Body of pancreas (tissue), 4 donors: Measurements from ENCODE around the gene IL1RAPL2. TPM values are rescaled to one million over a fixed set of nuclear protein-coding genes. Genes with fewer than 3 reads are reported as not detected.

Source experiments
- ATAC-seq: fragments of 150-250 bp; one replicate; pipeline ENCODE4 v1.9.1; 2016
- DNase-seq, 4 donors: peaks; one replicate each; pipeline ENCODE4 v3.0.0-alpha.2; 2019
- H3K27ac ChIP-seq, 4 donors: fragments of 200-600 bp; sonication (generic); 1 replicate in 3 of 4; 2 replicates in 1 of 4; pipeline versions ENCODE4 v1.5.1 to v1.6.1; 2016 to 2019; ENCODE audit warnings: mild to moderate bottlenecking in 1 of 4, mixed read lengths in 1 of 4, moderate library complexity in 1 of 4
- H3K27me3 ChIP-seq, 2 donors: fragments of 200-600 bp; sonication (generic); one replicate each; pipeline ENCODE4 v1.6.0; 2016; ENCODE audit warnings: mild to moderate bottlenecking in 1 of 2
- H3K36me3 ChIP-seq, 2 donors: fragments of 200-600 bp; sonication (generic); replicated peaks in 1 of 2; 2 replicates each; pipeline ENCODE4 v1.5.1; 2016; ENCODE audit warnings: low read depth in 2 of 2; ENCODE audit not compliant: insufficient read depth in 1 of 2
- H3K4me1 ChIP-seq: fragments of 200-600 bp; sonication (generic); one replicate; pipeline ENCODE4 v1.6.0; 2016
- H3K4me3 ChIP-seq, 2 donors: fragments of 200-600 bp; sonication (generic); 1 replicate in 1 of 2; 2 replicates in 1 of 2; pipeline ENCODE4 v1.5.1; 2016 to 2019
- H3K9me3 ChIP-seq, 3 donors: fragments of 200-600 bp; sonication (generic); 1 replicate in 2 of 3; 2 replicates in 1 of 3; pipeline ENCODE4 v1.5.1; 2016
- POLR2A ChIP-seq, 3 donors: fragments of 450-650 bp; IDR thresholded peaks; one replicate each; pipeline ENCODE4 v1.6.1; 2016; ENCODE audit warnings: antibody characterized with exemption in 3 of 3, mild to moderate bottlenecking in 2 of 3
- WGBS, 2 donors: methylation state at CpG; one replicate each; pipeline ENCODE4 v1.1.5; 2017; 5-methylcytosine and 5-hydroxymethylcytosine counted together
- intact Hi-C: fragments of 100-400 bp; cut with DNase I; formaldehyde crosslinking; loops from one replicate; pipeline ENCODE4 v1.15.1; 2023
- total RNA-seq, 2 donors: library from RNA; depleted of rRNA; stranded (reverse); fragments of >200 nt; gene quantifications; one replicate each; pipeline ENCODE4 v1.1.0, GENCODE V29; 2016
- TF ChIP-seq, protein P1 (sequence below), 7 experiments: fragments of 450-650 bp in 4 of 7; fragments of 200-600 bp in 3 of 7; sonication (generic) in 3 of 7; IDR thresholded peaks; one replicate each; pipeline ENCODE4 v1.5.1; 2016 to 2019; ENCODE audit warnings: antibody characterized with exemption in 7 of 7

Gene IL1RAPL2
- total RNA-seq, 2 donors from 2014 or later, result not detected

DNA sequence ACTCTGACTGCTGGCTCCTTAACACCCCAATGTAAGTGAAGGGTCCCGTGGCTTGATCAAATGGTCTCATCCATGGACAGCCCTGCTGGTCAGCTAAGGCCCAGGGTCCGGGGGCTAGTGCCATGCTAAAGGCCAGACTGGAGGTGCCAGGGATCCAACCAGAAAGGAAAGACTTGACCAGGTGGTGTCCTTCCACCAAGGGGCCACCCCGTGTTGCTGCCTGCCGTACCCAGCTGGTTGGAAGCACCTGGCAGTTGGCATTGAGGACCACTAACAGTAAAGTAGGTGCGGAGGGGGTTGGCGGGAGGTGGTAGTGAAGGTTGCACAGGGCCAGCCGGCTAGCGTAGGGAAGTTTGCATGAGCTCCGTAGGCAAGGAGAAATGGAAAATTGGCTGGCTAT is 1.7 kb upstream of the IL1RAPL2 start:
- H3K27me3 ChIP-seq, result no peaks in the 10 kb centered on the region
- no peak overlapping the region for H3K27ac ChIP-seq
- WGBS, 2 donors, result 36 to 41% methylated on average over 8 to 9 of the region's 9 CpGs
- ATAC-seq (no peak), DNase-seq (no peak)
- no peaks in the 10 kb centered on the region for H3K36me3 ChIP-seq
- peaks cover 14% of the 10 kb centered on the region for H3K4me1 ChIP-seq
- TF ChIP-seq POLR2A (IDR thresholded peaks at IDR 0.05), result no peak
- TF ChIP-seq, protein P1, sequence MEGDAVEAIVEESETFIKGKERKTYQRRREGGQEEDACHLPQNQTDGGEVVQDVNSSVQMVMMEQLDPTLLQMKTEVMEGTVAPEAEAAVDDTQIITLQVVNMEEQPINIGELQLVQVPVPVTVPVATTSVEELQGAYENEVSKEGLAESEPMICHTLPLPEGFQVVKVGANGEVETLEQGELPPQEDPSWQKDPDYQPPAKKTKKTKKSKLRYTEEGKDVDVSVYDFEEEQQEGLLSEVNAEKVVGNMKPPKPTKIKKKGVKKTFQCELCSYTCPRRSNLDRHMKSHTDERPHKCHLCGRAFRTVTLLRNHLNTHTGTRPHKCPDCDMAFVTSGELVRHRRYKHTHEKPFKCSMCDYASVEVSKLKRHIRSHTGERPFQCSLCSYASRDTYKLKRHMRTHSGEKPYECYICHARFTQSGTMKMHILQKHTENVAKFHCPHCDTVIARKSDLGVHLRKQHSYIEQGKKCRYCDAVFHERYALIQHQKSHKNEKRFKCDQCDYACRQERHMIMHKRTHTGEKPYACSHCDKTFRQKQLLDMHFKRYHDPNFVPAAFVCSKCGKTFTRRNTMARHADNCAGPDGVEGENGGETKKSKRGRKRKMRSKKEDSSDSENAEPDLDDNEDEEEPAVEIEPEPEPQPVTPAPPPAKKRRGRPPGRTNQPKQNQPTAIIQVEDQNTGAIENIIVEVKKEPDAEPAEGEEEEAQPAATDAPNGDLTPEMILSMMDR (IDR thresholded peaks at IDR 0.05), result no peak
- H3K9me3 ChIP-seq, result no peaks in the 10 kb centered on the region
- intact Hi-C loops, result no loop called here
- H3K4me3 ChIP-seq, result no peak overlapping the region

GRCh38 chrX:104564921-104565703 is 887 bp upstream of the IL1RAPL2 start:
- ATAC-seq, result no peak
- H3K4me3 ChIP-seq, result no peak overlapping the region
- no peak overlapping the region for H3K27ac ChIP-seq
- no peaks in the 10 kb centered on the region for H3K36me3 ChIP-seq
- DNase-seq, result no peak
- H3K9me3 ChIP-seq, result no peaks in the 10 kb centered on the region
- WGBS, 2 donors, result 3 to 7% methylated on average over 14 to 39 of the region's 39 CpGs
- H3K27me3 ChIP-seq, result no peaks in the 10 kb centered on the region
- intact Hi-C loops, result no loop called here
- peaks cover 14% of the 10 kb centered on the region for H3K4me1 ChIP-seq
- TF ChIP-seq, protein P1 (IDR thresholded peaks at IDR 0.05), result no peak
- TF ChIP-seq POLR2A (IDR thresholded peaks at IDR 0.05), result no peak

GRCh38 chrX:104566681-104567501 is 892 bp downstream of the IL1RAPL2 start:
- Histone ChIP-seq H3K4me1 (peaks cover 14% of the 10 kb centered on the region), H3K27ac (no peak overlapping the region), H3K4me3 (no peak overlapping the region), H3K36me3 (no peaks in the 10 kb centered on the region), H3K27me3 (no peaks in the 10 kb centered on the region), H3K9me3 (no peaks in the 10 kb centered on the region)
- WGBS, 2 donors, result 2% methylated on average over 45 of the region's 46 CpGs; no CpG with 5 or more reads in 1 of the 2 donors
- no peak for TF ChIP-seq POLR2A (IDR thresholded peaks at IDR 0.05)
- TF ChIP-seq, protein P1 (IDR thresholded peaks at IDR 0.05), result no peak
- intact Hi-C loops, result no loop called here
- ATAC-seq (no peak), DNase-seq (peak in 1 of 4 donors; percentile 27)

DNA sequence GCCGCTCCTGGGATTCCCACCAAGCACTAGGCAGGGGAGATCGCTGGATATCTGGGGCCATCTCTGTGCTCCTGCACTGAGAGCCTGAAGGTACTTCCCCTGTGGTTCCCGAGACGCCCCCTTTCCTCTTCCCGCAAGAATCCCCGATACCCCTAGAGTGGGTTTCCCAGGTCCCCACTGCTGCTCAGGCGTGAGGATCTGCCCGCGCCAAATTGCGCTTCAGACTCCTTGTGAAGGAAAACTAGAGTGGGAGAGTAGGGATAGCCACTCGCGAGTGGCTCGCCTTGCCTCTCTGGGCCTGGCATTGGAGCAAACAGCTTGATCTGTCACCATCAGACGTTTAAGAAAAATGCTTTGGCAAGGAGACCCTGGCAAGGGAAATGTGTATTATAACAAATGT is 1.5 kb downstream of the IL1RAPL2 start:
- H3K4me3 ChIP-seq, result no peak overlapping the region
- 4 to 6% methylated on average over 5 to 13 of the region's 14 CpGs for WGBS, 2 donors
- H3K27me3 ChIP-seq, result no peaks in the 10 kb centered on the region
- TF ChIP-seq, protein P1 (IDR thresholded peaks at IDR 0.05), result no peak
- TF ChIP-seq POLR2A (IDR thresholded peaks at IDR 0.05), result no peak
- no peaks in the 10 kb centered on the region for H3K36me3 ChIP-seq
- DNase-seq (no peak), ATAC-seq (no peak)
- peaks cover 14% of the 10 kb centered on the region for H3K4me1 ChIP-seq
- intact Hi-C loops, result no loop called here
- H3K27ac ChIP-seq, result no peak overlapping the region
- no peaks in the 10 kb centered on the region for H3K9me3 ChIP-seq
